Uterus (tissue), 2 donors: ENCODE results near the gene METTL2B.

Experiments used
- CTCF ChIP-seq, 4 experiments: fragments of 200-600 bp in 2 of 4; fragments of 450-650 bp in 2 of 4; sonication (generic) in 2 of 4; IDR thresholded peaks; one replicate each; pipeline ENCODE4 v1.5.1; 2016 to 2019; ENCODE audit warnings: antibody characterized with exemption in 4 of 4, mild to moderate bottlenecking in 2 of 4, moderate library complexity in 1 of 4
- POLR2A ChIP-seq, 2 donors: fragments of 450-650 bp; IDR thresholded peaks; one replicate each; pipeline ENCODE4 v1.6.1; 2016; ENCODE audit warnings: antibody characterized with exemption in 2 of 2, mild to moderate bottlenecking in 1 of 2, moderate library complexity in 1 of 2

- TF ChIP-seq CTCF (IDR thresholded peaks at IDR 0.05) (no peak), POLR2A (IDR thresholded peaks at IDR 0.05) (no peak)
These were observed 30.2 kb upstream of the METTL2B start for GRCh38 chr7:128446306-128446705.
